ENCODE data around the gene MAP3K9.

DNA sequence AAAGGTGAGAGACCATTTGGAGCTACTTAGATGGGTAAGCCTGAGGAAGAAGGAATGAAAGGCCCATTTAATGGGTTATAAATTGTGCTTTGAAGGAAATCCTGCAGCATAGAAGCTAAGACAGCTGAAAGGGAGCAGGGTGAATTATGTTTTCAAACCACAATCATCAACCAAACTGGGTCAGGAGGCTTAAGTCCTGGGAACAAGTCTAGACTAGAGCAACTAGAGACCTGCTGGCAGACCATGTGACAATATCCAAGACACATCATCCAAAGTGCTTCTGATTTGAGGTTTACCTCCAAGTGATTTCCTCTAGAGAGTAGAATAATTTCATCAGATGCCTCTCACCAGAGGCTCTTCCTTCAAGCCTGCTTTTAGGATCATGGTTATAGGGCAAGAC lies 53.7 kb downstream of the MAP3K9 start:
- TF ChIP-seq, protein P1, sequence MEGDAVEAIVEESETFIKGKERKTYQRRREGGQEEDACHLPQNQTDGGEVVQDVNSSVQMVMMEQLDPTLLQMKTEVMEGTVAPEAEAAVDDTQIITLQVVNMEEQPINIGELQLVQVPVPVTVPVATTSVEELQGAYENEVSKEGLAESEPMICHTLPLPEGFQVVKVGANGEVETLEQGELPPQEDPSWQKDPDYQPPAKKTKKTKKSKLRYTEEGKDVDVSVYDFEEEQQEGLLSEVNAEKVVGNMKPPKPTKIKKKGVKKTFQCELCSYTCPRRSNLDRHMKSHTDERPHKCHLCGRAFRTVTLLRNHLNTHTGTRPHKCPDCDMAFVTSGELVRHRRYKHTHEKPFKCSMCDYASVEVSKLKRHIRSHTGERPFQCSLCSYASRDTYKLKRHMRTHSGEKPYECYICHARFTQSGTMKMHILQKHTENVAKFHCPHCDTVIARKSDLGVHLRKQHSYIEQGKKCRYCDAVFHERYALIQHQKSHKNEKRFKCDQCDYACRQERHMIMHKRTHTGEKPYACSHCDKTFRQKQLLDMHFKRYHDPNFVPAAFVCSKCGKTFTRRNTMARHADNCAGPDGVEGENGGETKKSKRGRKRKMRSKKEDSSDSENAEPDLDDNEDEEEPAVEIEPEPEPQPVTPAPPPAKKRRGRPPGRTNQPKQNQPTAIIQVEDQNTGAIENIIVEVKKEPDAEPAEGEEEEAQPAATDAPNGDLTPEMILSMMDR (IDR thresholded peaks at IDR 0.05; ENCODE audit: insufficient read depth, low read length, poor library complexity, severe bottlenecking): no peak
- TF ChIP-seq EZH2phosphoT487 (conservative IDR thresholded peaks at IDR 0.05; ENCODE audit: low read length): no peak
